ENCODE results near the gene NEU3. TPM values are rescaled to one million over a fixed set of nuclear protein-coding genes. Genes with fewer than 3 reads are reported as not detected.
A peak's percentile ranks its signal among the peaks of the same experiment; 100 is the strongest.

The NEU3 gene
- total and polyA plus RNA-seq, 2 donors (not counting 1 experiment from before 2014, with no cell fraction given): 17.0 to 17.4 TPM

DNA sequence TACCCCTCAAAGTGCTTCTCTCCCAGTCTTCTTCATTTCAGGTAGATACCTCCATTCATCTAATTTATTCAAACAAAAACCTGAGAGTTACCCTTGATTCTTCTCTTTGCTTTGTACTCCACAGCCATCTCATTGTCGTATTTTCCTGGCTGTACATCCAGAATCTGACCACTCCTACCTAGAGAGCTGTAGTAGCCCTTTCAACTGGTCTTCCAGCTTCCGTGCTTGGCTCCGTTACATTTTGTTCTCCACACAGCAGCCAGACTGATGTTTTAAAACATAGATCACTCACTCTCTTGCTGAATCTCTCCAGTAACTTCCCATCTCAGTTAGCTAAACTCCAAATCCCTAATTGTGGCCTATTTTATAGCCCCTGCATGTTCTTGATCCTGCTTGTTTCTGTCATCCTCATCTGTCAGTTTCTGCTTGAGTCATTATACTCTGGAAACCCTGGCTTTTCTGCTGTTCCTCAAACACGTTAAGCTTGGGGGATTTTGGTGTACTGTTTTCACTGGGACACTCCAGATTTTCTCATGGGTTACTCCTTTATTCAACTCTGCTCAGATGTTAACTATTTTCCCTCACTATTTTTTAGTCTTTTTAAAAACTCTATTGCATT, 32.2 kb upstream of the NEU3 start:
- Histone ChIP-seq H3K36me3 (replicated peaks in 1 of 2; ENCODE audit: control extremely low read depth in 1 of 2, control insufficient read depth in 1 of 2, extremely low read depth in 1 of 2, insufficient read depth in 2 of 2, low read length in 1 of 2) (peaks cover 12 to 40% of the 10 kb centered on the region in 2 experiments), H3K79me2 (ENCODE audit: control insufficient read depth, insufficient read depth, low read length) (peaks cover 100% of the 10 kb centered on the region), H3K9me3 (ENCODE audit: control extremely low read depth in 1 of 3, control insufficient read depth in 2 of 3, insufficient read depth in 1 of 3, low read length in 2 of 3) (no peaks in the 10 kb centered on the region), H4K20me1 (ENCODE audit: control insufficient read depth, insufficient read depth, low read length, poor library complexity, severe bottlenecking) (peaks cover 48% of the 10 kb centered on the region), H3K4me3 (ENCODE audit: control extremely low read depth in 1 of 5, extremely low read depth in 1 of 5, insufficient read depth in 1 of 5, low read depth in 2 of 5, low read length in 4 of 5) (no peak overlapping the region), H3K27me3 (replicated peaks in 1 of 4; ENCODE audit: control extremely low read depth in 1 of 4, control insufficient read depth in 3 of 4, insufficient read depth in 4 of 4, low read length in 3 of 4) (no peaks in the 10 kb centered on the region), H3K4me2 (replicated peaks; ENCODE audit: low read depth, low read length, poor library complexity, severe bottlenecking) (peak overlapping the region; percentile 13), H3K27ac (ENCODE audit: low read length in 2 of 2) (peak overlapping the region in 1 of 2 donors; percentile 12), H3K4me1 (ENCODE audit: control insufficient read depth in 2 of 2, insufficient read depth in 2 of 2, low read length in 2 of 2) (peaks cover 45 to 63% of the 10 kb centered on the region in 2 donors), H3K9ac (ENCODE audit: low read length) (no peak overlapping the region), H2AFZ (ENCODE audit: insufficient read depth, low read depth, low read length, poor library complexity, severe bottlenecking) (no peak overlapping the region)
- Mint-ChIP-seq H3K4me1 (peaks cover 83% of the 10 kb centered on the region), H3K27me3 (no peaks in the 10 kb centered on the region), H3K4me3 (no peak overlapping the region), H3K9me3 (ENCODE audit: insufficient read depth) (no peaks in the 10 kb centered on the region), H3K27ac (no peak overlapping the region)
- no peak for ATAC-seq (ENCODE audit: low read depth)
- POLR2A ChIA-PET: no interaction called here
- CTCF ChIA-PET: interaction anchor here (0.9 to 2.1 kb wide), 2 partner anchors 26 to 66 kb away, joined by 3 to 8 read pairs; no protein-coding TSS in a partner anchor
- 100% methylated on average over 3 of the region's 4 CpGs for WGBS (ENCODE audit: insufficient coverage)
- no peak for DNase-seq
- intact Hi-C loops (cut with micrococcal nuclease): no loop called here
- TF ChIP-seq EZH2 (IDR thresholded peaks at IDR 0.05; ENCODE audit: borderline replicate concordance, insufficient read depth, low read depth, low read length, poor library complexity, severe bottlenecking): no peak
- TF ChIP-seq, protein P1, sequence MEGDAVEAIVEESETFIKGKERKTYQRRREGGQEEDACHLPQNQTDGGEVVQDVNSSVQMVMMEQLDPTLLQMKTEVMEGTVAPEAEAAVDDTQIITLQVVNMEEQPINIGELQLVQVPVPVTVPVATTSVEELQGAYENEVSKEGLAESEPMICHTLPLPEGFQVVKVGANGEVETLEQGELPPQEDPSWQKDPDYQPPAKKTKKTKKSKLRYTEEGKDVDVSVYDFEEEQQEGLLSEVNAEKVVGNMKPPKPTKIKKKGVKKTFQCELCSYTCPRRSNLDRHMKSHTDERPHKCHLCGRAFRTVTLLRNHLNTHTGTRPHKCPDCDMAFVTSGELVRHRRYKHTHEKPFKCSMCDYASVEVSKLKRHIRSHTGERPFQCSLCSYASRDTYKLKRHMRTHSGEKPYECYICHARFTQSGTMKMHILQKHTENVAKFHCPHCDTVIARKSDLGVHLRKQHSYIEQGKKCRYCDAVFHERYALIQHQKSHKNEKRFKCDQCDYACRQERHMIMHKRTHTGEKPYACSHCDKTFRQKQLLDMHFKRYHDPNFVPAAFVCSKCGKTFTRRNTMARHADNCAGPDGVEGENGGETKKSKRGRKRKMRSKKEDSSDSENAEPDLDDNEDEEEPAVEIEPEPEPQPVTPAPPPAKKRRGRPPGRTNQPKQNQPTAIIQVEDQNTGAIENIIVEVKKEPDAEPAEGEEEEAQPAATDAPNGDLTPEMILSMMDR (IDR thresholded peaks at IDR 0.05): no peak

DNA sequence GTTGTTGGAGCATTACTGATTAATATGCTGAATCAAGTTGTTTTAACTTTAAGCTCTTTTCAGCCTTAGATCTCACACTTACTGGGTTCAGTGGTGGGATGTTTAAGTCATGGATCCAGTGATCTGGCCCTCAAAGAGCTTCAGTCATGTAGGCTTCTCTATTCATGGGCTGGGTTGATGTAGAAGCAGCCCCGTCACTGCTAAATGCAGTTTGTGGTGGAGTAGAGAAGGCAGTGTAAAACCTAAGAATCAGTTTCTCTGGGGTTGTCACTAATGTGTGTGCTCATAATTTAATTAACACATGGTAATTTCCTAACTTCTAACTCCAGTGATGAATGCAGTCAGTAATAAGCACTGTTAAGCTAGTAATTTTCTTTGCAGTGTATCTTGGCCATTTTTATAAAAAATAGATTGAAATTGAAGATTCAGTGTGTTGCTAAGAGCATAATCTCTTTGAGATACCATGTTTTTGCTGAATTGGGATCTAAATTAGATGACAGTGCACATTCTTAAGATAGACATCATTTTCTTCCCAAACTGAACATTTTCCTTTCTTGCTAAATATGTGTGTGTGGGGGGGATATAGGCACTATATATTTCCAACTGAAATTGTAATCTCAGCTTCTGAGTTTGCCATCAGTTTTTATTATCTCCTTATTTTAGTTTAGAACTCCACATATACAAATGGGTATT, 30.6 kb upstream of the NEU3 start:
- Histone ChIP-seq H3K27ac (ENCODE audit: low read length in 2 of 2) (no peak overlapping the region), H4K20me1 (ENCODE audit: control insufficient read depth, insufficient read depth, low read length, poor library complexity, severe bottlenecking) (peaks cover 58% of the 10 kb centered on the region), H3K9me3 (ENCODE audit: control extremely low read depth in 1 of 3, control insufficient read depth in 2 of 3, insufficient read depth in 1 of 3, low read length in 2 of 3) (no peaks in the 10 kb centered on the region), H3K36me3 (replicated peaks in 1 of 2; ENCODE audit: control extremely low read depth in 1 of 2, control insufficient read depth in 1 of 2, extremely low read depth in 1 of 2, insufficient read depth in 2 of 2, low read length in 1 of 2) (peaks cover 15 to 40% of the 10 kb centered on the region in 2 experiments), H3K4me3 (ENCODE audit: control extremely low read depth in 1 of 5, extremely low read depth in 1 of 5, insufficient read depth in 1 of 5, low read depth in 2 of 5, low read length in 4 of 5) (no peak overlapping the region), H3K27me3 (replicated peaks in 1 of 4; ENCODE audit: control extremely low read depth in 1 of 4, control insufficient read depth in 3 of 4, insufficient read depth in 4 of 4, low read length in 3 of 4) (no peaks in the 10 kb centered on the region), H3K79me2 (ENCODE audit: control insufficient read depth, insufficient read depth, low read length) (peaks cover 100% of the 10 kb centered on the region), H3K4me2 (replicated peaks; ENCODE audit: low read depth, low read length, poor library complexity, severe bottlenecking) (no peak overlapping the region), H3K4me1 (ENCODE audit: control insufficient read depth in 2 of 2, insufficient read depth in 2 of 2, low read length in 2 of 2) (peaks cover 30 to 59% of the 10 kb centered on the region in 2 donors), H2AFZ (ENCODE audit: insufficient read depth, low read depth, low read length, poor library complexity, severe bottlenecking) (no peak overlapping the region), H3K9ac (ENCODE audit: low read length) (no peak overlapping the region)
- Mint-ChIP-seq H3K27me3 (no peaks in the 10 kb centered on the region), H3K9me3 (ENCODE audit: insufficient read depth) (no peaks in the 10 kb centered on the region), H3K4me1 (peaks cover 88% of the 10 kb centered on the region), H3K27ac (no peak overlapping the region), H3K4me3 (no peak overlapping the region)
- intact Hi-C loops (cut with micrococcal nuclease): no loop called here
- no CpG with 5 or more reads among the region's 1 CpG for WGBS (ENCODE audit: insufficient coverage)
- ChIA-PET POLR2A (no interaction called here), CTCF (interaction anchor here (2.1 kb wide), 1 partner anchor 28 kb away, joined by 8 read pairs; no protein-coding TSS in a partner anchor)
- no peak for TF ChIP-seq EZH2 (IDR thresholded peaks at IDR 0.05; ENCODE audit: borderline replicate concordance, insufficient read depth, low read depth, low read length, poor library complexity, severe bottlenecking)
- TF ChIP-seq, protein P1 (IDR thresholded peaks at IDR 0.05): no peak
- DNase-seq: no peak
- no peak for ATAC-seq (ENCODE audit: low read depth)

All from B cell (primary cell).